OCI-LY3 (cell line): Measurements from ENCODE around the gene MIDN.

Experiments
- H2AFZ ChIP-seq: fragments of 200-600, 300-600 bp; shearing (Covaris generic); 2 replicates; pipeline ENCODE4 v1.6.0; 2014; ENCODE audit warnings: antibody characterized with exemption, low read depth, low read length
- H3K27ac ChIP-seq: fragments of 200-600, 300-600 bp; sonication (generic); 2 replicates; pipeline ENCODE4 v1.5.1; 2014; ENCODE audit warnings: mild to moderate bottlenecking, low read length, moderate library complexity, mixed read lengths
- H3K27me3 ChIP-seq: fragments of 200-600, 300-600 bp; sonication (generic); 2 replicates; pipeline ENCODE4 v1.6.1; 2014; ENCODE audit warnings: low read depth, low read length, mixed read lengths
- H3K36me3 ChIP-seq: fragments of 200-600, 300-600 bp; sonication (generic); replicated peaks from 2 replicates; pipeline ENCODE3; 2014; ENCODE audit warnings: low read depth, low read length, mixed read lengths
- H3K4me1 ChIP-seq: fragments of 300-600, 200-600 bp; sonication (generic); 2 replicates; pipeline ENCODE4 v1.6.1; 2014; ENCODE audit warnings: low read length, mixed read lengths
- H3K4me2 ChIP-seq: fragments of 200-600, 300-600 bp; sonication (generic); 2 replicates; pipeline ENCODE4 v1.6.1; 2014; ENCODE audit warnings: low read length, mixed read lengths
- H3K4me3 ChIP-seq: fragments of 300-600, 200-600 bp; sonication (generic); 2 replicates; pipeline ENCODE4 v1.5.1; 2014; ENCODE audit warnings: antibody characterized with exemption, mild to moderate bottlenecking, low read length, moderate library complexity
- H3K79me2 ChIP-seq: fragments of 300-600, 200-600 bp; shearing (Covaris generic); 2 replicates; pipeline ENCODE4 v1.6.1; 2014; ENCODE audit warnings: mild to moderate bottlenecking, low read length, mixed read lengths
- H3K9ac ChIP-seq: fragments of 300-600, 200-600 bp; shearing (Covaris generic); 2 replicates; pipeline ENCODE4 v1.6.0; 2014; ENCODE audit warnings: mild to moderate bottlenecking, low read length, moderate library complexity
- H3K9me3 ChIP-seq: fragments of 200-600, 300-600 bp; shearing (Covaris generic); 2 replicates; pipeline ENCODE4 v1.6.1; 2014; ENCODE audit warnings: low read length, mixed read lengths; ENCODE audit not compliant: insufficient read depth
- H4K20me1 ChIP-seq: fragments of 200-600, 300-600 bp; sonication (generic); 2 replicates; pipeline ENCODE4 v1.6.1; 2016; ENCODE audit warnings: low read length, mixed read lengths; ENCODE audit not compliant: insufficient read depth
- EZH2phosphoT487 ChIP-seq: fragments of 200-600 bp; shearing (Covaris generic); IDR thresholded peaks from 2 replicates; pipeline ENCODE4 v1.6.1; 2018; ENCODE audit warnings: antibody characterized with exemption, mixed run types, low read depth
- TF ChIP-seq, protein P1 (sequence below): fragments of 200-600, 300-600 bp; sonication (generic); IDR thresholded peaks from 2 replicates; pipeline ENCODE4 v1.5.1; 2014; ENCODE audit warnings: antibody characterized with exemption, low read length, low read depth

Gene MIDN

DNA sequence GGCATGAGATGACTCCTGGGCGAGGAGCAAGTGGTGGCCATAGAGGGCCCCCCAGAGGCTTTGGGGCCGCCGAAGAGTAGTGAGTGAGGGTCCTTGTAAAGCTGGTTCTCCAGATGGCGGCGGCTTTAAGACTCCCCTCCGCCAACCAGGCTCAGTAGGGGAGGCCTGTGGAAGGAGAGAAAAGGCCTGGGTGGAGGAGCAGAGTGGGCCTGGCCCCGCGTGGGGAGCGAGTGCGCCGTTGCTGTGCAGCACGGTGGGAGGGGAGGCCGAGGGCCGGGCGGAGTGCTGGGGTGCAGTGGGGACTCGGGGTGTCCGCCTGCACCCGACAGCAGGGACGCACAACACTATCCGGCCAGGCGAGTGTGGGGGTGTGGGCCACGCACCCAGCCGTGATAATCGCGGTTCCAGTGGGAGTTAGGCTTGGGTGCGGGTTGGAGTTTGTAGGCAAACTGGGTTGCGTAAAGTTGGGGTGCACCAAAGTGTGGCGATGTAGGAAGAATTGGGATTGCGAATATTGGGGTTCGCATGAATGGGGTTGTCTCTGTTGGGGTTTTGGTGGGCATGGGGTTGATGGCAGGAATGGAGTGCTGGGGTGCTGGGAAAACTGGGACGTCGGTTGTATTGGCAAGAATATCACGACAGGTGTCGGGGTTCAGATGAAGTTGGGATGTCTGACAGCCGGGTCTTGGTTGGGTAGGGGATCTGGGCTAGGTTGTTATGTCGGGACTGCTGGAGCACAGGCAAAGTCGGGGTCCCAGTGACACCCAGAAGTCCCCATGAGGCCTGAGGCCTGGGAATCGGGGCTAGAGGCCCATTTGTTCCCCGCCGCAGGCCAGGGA lies 20.1 kb downstream of the MIDN start:
- peaks cover 38% of the 10 kb centered on the region for H3K36me3 ChIP-seq
- H3K4me1 ChIP-seq: peaks cover 43% of the 10 kb centered on the region
- H2AFZ ChIP-seq: no peak overlapping the region
- 0 out of 2 replicates have a peak overlapping the region, but pooled peaks have one; percentile 22 for H3K9ac ChIP-seq
- H3K4me2 ChIP-seq: peak overlapping the region; percentile 66
- peak overlapping the region; percentile 57 for H3K4me3 ChIP-seq
- H3K9me3 ChIP-seq: no peaks in the 10 kb centered on the region
- TF ChIP-seq EZH2phosphoT487: no peak
- TF ChIP-seq, protein P1, sequence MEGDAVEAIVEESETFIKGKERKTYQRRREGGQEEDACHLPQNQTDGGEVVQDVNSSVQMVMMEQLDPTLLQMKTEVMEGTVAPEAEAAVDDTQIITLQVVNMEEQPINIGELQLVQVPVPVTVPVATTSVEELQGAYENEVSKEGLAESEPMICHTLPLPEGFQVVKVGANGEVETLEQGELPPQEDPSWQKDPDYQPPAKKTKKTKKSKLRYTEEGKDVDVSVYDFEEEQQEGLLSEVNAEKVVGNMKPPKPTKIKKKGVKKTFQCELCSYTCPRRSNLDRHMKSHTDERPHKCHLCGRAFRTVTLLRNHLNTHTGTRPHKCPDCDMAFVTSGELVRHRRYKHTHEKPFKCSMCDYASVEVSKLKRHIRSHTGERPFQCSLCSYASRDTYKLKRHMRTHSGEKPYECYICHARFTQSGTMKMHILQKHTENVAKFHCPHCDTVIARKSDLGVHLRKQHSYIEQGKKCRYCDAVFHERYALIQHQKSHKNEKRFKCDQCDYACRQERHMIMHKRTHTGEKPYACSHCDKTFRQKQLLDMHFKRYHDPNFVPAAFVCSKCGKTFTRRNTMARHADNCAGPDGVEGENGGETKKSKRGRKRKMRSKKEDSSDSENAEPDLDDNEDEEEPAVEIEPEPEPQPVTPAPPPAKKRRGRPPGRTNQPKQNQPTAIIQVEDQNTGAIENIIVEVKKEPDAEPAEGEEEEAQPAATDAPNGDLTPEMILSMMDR: no peak
- H4K20me1 ChIP-seq: peaks cover 16% of the 10 kb centered on the region
- peaks cover 15% of the 10 kb centered on the region for H3K27me3 ChIP-seq
- peaks cover 41% of the 10 kb centered on the region for H3K79me2 ChIP-seq
- H3K27ac ChIP-seq: no peak overlapping the region

- peaks cover 43% of the 10 kb centered on the region for H3K4me1 ChIP-seq
- H3K79me2 ChIP-seq: peaks cover 45% of the 10 kb centered on the region
- H4K20me1 ChIP-seq: peaks cover 16% of the 10 kb centered on the region
- H3K9ac ChIP-seq: peak within 1 kb of the TSS; percentile 86
- no peaks in the 10 kb centered on the region for H3K9me3 ChIP-seq
- H3K36me3 ChIP-seq: peaks cover 44% of the 10 kb centered on the region
- H3K4me3 ChIP-seq: peak within 1 kb of the TSS; percentile 81
- no peak for TF ChIP-seq EZH2phosphoT487
- TF ChIP-seq, protein P1: no peak
- H2AFZ ChIP-seq: no peak within 1 kb of the TSS
- peak within 1 kb of the TSS; percentile 98 for H3K4me2 ChIP-seq
- H3K27ac ChIP-seq: peak within 1 kb of the TSS; percentile 69
- peaks cover 15% of the 10 kb centered on the region for H3K27me3 ChIP-seq
Observed at GRCh38 chr19:1269065-1269477, 20.7 kb downstream of the MIDN start, which contains the start of gene CIRBP. CIRBP (plus strand) TSS chr19:1269332; CDS start chr19:1270934, 1,602 bp downstream.

DNA sequence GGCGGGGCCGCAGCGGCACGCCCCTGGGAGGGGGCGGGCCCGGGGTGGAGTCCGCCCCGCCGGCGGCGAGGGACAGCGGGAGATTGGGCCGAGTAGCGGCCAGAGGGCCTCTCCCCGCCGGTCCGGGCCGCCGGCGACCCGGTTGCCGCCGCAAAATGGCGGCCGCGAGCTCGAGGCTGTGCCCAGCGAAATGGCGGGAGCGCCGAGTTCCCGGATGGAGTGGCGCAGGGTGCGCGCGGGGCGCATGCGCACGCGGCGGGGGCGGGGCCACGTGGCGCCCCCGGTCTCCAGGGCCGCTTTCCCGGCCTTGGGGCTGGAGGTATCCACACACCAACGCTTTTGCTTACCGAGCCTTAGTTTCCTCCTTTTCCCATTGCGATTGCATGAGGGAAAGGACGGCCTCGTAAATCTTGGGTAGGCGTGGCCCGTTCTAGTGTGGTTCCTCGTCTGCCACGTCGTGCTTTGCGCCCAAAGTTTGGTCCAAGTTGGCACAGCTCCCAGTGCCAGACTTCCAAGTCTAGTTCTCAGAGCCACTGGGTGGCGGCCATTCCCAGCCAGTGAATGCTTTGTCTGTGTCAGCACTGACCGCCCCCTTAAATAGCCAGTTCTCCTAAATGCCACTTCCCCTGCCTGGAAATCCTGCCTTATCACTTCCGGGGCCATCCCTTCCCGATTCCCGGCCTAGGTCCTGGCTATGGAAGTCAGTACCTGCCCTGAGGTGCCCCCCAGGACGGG lies 21.3 kb downstream of the MIDN start:
- H3K27me3 ChIP-seq: peaks cover 15% of the 10 kb centered on the region
- H3K9ac ChIP-seq: peak overlapping the region; percentile 86
- H3K79me2 ChIP-seq: peaks cover 51% of the 10 kb centered on the region
- no peak overlapping the region for H2AFZ ChIP-seq
- TF ChIP-seq, protein P1: no peak; the same call in 1 of the 2 replicates
- no peak for TF ChIP-seq EZH2phosphoT487
- H3K4me1 ChIP-seq: peaks cover 44% of the 10 kb centered on the region
- peaks cover 16% of the 10 kb centered on the region for H4K20me1 ChIP-seq
- H3K36me3 ChIP-seq: peaks cover 50% of the 10 kb centered on the region
- peak overlapping the region; percentile 81 for H3K4me3 ChIP-seq
- peak overlapping the region; percentile 98 for H3K4me2 ChIP-seq
- no peaks in the 10 kb centered on the region for H3K9me3 ChIP-seq
- H3K27ac ChIP-seq: peak overlapping the region; percentile 69
